ENCODE results near the gene KDM4B.

The KDM4B gene

GRCh38 chr19:5048727-5049553 lies 80.0 kb downstream of the KDM4B start:
- Histone ChIP-seq H3K9me2 (replicated peaks; ENCODE audit: control insufficient read depth, low read length) (no peaks in the 10 kb centered on the region), H3K4me3 (ENCODE audit: low read length) (no peak overlapping the region), H3F3A (ENCODE audit: control insufficient read depth, insufficient read depth) (no peaks in the 10 kb centered on the region), H3K27ac (ENCODE audit: low read depth, low read length) (no peak overlapping the region), H3K36me3 (ENCODE audit: control insufficient read depth, low read length) (peaks cover 5% of the 10 kb centered on the region), H3K9me3 (ENCODE audit: control insufficient read depth, insufficient read depth, low read length) (no peaks in the 10 kb centered on the region), H3K4me2 (ENCODE audit: low read length) (no peak overlapping the region), H3K4me1 (ENCODE audit: control insufficient read depth, low read length) (no peaks in the 10 kb centered on the region; the same call in 1 of the 2 replicates), H4K20me1 (ENCODE audit: control insufficient read depth, insufficient read depth, low read depth, low read length) (no peaks in the 10 kb centered on the region; the same call in none of the 2 replicates), H3K79me2 (ENCODE audit: control insufficient read depth, low read length) (no peaks in the 10 kb centered on the region), H3K27me3 (ENCODE audit: control insufficient read depth, low read length) (no peaks in the 10 kb centered on the region)
- no peak for TF ChIP-seq CTCF (IDR thresholded peaks at IDR 0.05; ENCODE audit: low read depth, low read length, poor library complexity, severe bottlenecking)
- no peak for TF ChIP-seq EZH2phosphoT487 (IDR thresholded peaks at IDR 0.05; ENCODE audit: borderline replicate concordance, low read length)

GRCh38 chr19:5049561-5049960 lies 80.6 kb downstream of the KDM4B start:
- H3K4me2 ChIP-seq (ENCODE audit: low read length), result no peak overlapping the region
- H3F3A ChIP-seq (ENCODE audit: control insufficient read depth, insufficient read depth), result no peaks in the 10 kb centered on the region
- no peaks in the 10 kb centered on the region for H3K9me2 ChIP-seq (replicated peaks; ENCODE audit: control insufficient read depth, low read length)
- TF ChIP-seq CTCF (IDR thresholded peaks at IDR 0.05; ENCODE audit: low read depth, low read length, poor library complexity, severe bottlenecking) (no peak), EZH2phosphoT487 (IDR thresholded peaks at IDR 0.05; ENCODE audit: borderline replicate concordance, low read length) (no peak)
- H3K27me3 ChIP-seq (ENCODE audit: control insufficient read depth, low read length), result no peaks in the 10 kb centered on the region
- H3K4me1 ChIP-seq (ENCODE audit: control insufficient read depth, low read length), result no peaks in the 10 kb centered on the region; the same call in 1 of the 2 replicates
- H3K79me2 ChIP-seq (ENCODE audit: control insufficient read depth, low read length), result no peaks in the 10 kb centered on the region
- no peaks in the 10 kb centered on the region for H3K9me3 ChIP-seq (ENCODE audit: control insufficient read depth, insufficient read depth, low read length)
- peaks cover 5% of the 10 kb centered on the region for H3K36me3 ChIP-seq (ENCODE audit: control insufficient read depth, low read length)
- H3K27ac ChIP-seq (ENCODE audit: low read depth, low read length), result no peak overlapping the region
- no peaks in the 10 kb centered on the region; the same call in none of the 2 replicates for H4K20me1 ChIP-seq (ENCODE audit: control insufficient read depth, insufficient read depth, low read depth, low read length)
- H3K4me3 ChIP-seq (ENCODE audit: low read length), result no peak overlapping the region

GRCh38 chr19:5050067-5050656 lies 81.2 kb downstream of the KDM4B start:
- no peaks in the 10 kb centered on the region for H3K9me3 ChIP-seq (ENCODE audit: control insufficient read depth, insufficient read depth, low read length)
- H3K9me2 ChIP-seq (replicated peaks; ENCODE audit: control insufficient read depth, low read length), result no peaks in the 10 kb centered on the region
- no peaks in the 10 kb centered on the region; the same call in 1 of the 2 replicates for H3K4me1 ChIP-seq (ENCODE audit: control insufficient read depth, low read length)
- no peaks in the 10 kb centered on the region for H3K79me2 ChIP-seq (ENCODE audit: control insufficient read depth, low read length)
- no peak overlapping the region for H3K4me2 ChIP-seq (ENCODE audit: low read length)
- no peaks in the 10 kb centered on the region for H3F3A ChIP-seq (ENCODE audit: control insufficient read depth, insufficient read depth)
- no peak overlapping the region for H3K27ac ChIP-seq (ENCODE audit: low read depth, low read length)
- TF ChIP-seq CTCF (IDR thresholded peaks at IDR 0.05; ENCODE audit: low read depth, low read length, poor library complexity, severe bottlenecking), result no peak
- H3K27me3 ChIP-seq (ENCODE audit: control insufficient read depth, low read length), result no peaks in the 10 kb centered on the region
- H4K20me1 ChIP-seq (ENCODE audit: control insufficient read depth, insufficient read depth, low read depth, low read length), result no peaks in the 10 kb centered on the region; the same call in none of the 2 replicates
- H3K4me3 ChIP-seq (ENCODE audit: low read length), result no peak overlapping the region
- peaks cover 5% of the 10 kb centered on the region for H3K36me3 ChIP-seq (ENCODE audit: control insufficient read depth, low read length)
